Body of pancreas (tissue), 4 donors: ENCODE measurements around the gene ST6GAL1. TPM values are rescaled to one million over a fixed set of nuclear protein-coding genes. Genes with fewer than 3 reads are reported as not detected.

Experiments used
- ATAC-seq: fragments of 150-250 bp; one replicate; pipeline ENCODE4 v1.9.1; 2016
- DNase-seq, 4 donors: peaks; one replicate each; pipeline ENCODE4 v3.0.0-alpha.2; 2019
- H3K27ac ChIP-seq, 4 donors: fragments of 200-600 bp; sonication (generic); 1 replicate in 3 of 4; 2 replicates in 1 of 4; pipeline versions ENCODE4 v1.5.1 to v1.6.1; 2016 to 2019; ENCODE audit warnings: mild to moderate bottlenecking in 1 of 4, mixed read lengths in 1 of 4, moderate library complexity in 1 of 4
- H3K27me3 ChIP-seq, 2 donors: fragments of 200-600 bp; sonication (generic); one replicate each; pipeline ENCODE4 v1.6.0; 2016; ENCODE audit warnings: mild to moderate bottlenecking in 1 of 2
- H3K36me3 ChIP-seq, 2 donors: fragments of 200-600 bp; sonication (generic); replicated peaks in 1 of 2; 2 replicates each; pipeline ENCODE4 v1.5.1; 2016; ENCODE audit warnings: low read depth in 2 of 2; ENCODE audit not compliant: insufficient read depth in 1 of 2
- H3K4me1 ChIP-seq: fragments of 200-600 bp; sonication (generic); one replicate; pipeline ENCODE4 v1.6.0; 2016
- H3K4me3 ChIP-seq, 2 donors: fragments of 200-600 bp; sonication (generic); 1 replicate in 1 of 2; 2 replicates in 1 of 2; pipeline ENCODE4 v1.5.1; 2016 to 2019
- H3K9me3 ChIP-seq, 3 donors: fragments of 200-600 bp; sonication (generic); 1 replicate in 2 of 3; 2 replicates in 1 of 3; pipeline ENCODE4 v1.5.1; 2016
- POLR2A ChIP-seq, 3 donors: fragments of 450-650 bp; IDR thresholded peaks; one replicate each; pipeline ENCODE4 v1.6.1; 2016; ENCODE audit warnings: antibody characterized with exemption in 3 of 3, mild to moderate bottlenecking in 2 of 3
- WGBS, 2 donors: methylation state at CpG; one replicate each; pipeline ENCODE4 v1.1.5; 2017; 5-methylcytosine and 5-hydroxymethylcytosine counted together
- intact Hi-C: fragments of 100-400 bp; cut with DNase I; formaldehyde crosslinking; loops from one replicate; pipeline ENCODE4 v1.15.1; 2023
- total RNA-seq, 2 donors: library from RNA; depleted of rRNA; stranded (reverse); fragments of >200 nt; gene quantifications; one replicate each; pipeline ENCODE4 v1.1.0, GENCODE V29; 2016
- TF ChIP-seq, protein P1 (sequence below), 7 experiments: fragments of 450-650 bp in 4 of 7; fragments of 200-600 bp in 3 of 7; sonication (generic) in 3 of 7; IDR thresholded peaks; one replicate each; pipeline ENCODE4 v1.5.1; 2016 to 2019; ENCODE audit warnings: antibody characterized with exemption in 7 of 7

Gene ST6GAL1
- total RNA-seq, 2 donors from 2014 or later = 10.2 to 12.2 TPM

DNA sequence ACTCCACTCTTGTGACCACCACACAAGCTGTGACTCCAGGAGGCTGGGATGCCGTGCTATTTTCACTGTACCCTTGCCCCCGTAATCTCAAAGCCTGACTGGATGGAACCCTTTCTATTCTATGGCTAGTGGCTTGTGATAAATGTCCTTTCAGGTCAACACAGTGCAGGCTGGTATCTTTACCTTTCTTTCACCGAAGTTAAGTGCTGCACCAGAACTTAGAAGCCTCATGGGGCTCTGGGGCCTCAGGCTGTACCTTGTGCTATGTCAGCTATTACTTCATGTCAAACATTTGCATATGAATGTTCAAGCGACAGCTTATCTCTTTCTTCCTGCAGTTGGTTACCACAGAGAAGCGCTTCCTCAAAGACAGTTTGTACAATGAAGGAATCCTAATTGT lies 142.2 kb downstream of the ST6GAL1 start:
- H3K4me1 ChIP-seq = no peaks in the 10 kb centered on the region
- no peaks in the 10 kb centered on the region for H3K36me3 ChIP-seq
- TF ChIP-seq POLR2A (IDR thresholded peaks at IDR 0.05) = no peak
- TF ChIP-seq, protein P1, sequence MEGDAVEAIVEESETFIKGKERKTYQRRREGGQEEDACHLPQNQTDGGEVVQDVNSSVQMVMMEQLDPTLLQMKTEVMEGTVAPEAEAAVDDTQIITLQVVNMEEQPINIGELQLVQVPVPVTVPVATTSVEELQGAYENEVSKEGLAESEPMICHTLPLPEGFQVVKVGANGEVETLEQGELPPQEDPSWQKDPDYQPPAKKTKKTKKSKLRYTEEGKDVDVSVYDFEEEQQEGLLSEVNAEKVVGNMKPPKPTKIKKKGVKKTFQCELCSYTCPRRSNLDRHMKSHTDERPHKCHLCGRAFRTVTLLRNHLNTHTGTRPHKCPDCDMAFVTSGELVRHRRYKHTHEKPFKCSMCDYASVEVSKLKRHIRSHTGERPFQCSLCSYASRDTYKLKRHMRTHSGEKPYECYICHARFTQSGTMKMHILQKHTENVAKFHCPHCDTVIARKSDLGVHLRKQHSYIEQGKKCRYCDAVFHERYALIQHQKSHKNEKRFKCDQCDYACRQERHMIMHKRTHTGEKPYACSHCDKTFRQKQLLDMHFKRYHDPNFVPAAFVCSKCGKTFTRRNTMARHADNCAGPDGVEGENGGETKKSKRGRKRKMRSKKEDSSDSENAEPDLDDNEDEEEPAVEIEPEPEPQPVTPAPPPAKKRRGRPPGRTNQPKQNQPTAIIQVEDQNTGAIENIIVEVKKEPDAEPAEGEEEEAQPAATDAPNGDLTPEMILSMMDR (IDR thresholded peaks at IDR 0.05) = no peak
- no peak overlapping the region for H3K4me3 ChIP-seq
- H3K27me3 ChIP-seq = no peaks in the 10 kb centered on the region
- no peak overlapping the region for H3K27ac ChIP-seq
- WGBS, 2 donors = 65 to 75% methylated on average over 5 of the region's 5 CpGs
- no peak for ATAC-seq
- intact Hi-C loops = no loop called here
- H3K9me3 ChIP-seq = no peaks in the 10 kb centered on the region
- no peak for DNase-seq

DNA sequence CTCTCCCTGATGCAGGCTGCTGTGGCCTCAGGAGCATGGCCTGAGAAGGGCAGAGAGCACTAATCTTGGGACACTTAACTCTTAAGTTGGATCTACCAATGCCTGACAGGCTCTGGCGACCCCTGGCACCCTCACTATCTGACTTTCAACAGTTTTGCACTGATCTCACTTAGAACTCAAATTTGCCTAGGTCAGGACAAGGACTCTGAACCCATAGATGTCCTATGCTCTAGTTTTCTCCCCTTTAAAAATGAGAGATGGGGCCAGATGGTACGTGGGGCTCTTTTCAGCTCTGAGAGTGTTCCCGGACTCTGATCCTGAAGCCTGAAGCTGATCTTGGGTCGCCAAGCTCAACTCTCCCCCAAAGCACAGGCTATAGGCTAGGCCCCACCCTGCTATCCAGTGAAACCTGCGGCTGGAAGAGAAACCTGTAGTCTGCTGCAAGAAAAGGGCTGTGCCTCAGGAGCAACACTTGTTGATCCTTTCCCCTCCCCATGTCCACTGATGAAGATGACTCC lies 143.3 kb downstream of the ST6GAL1 start:
- Histone ChIP-seq H3K4me1 (no peaks in the 10 kb centered on the region), H3K4me3 (no peak overlapping the region), H3K36me3 (no peaks in the 10 kb centered on the region), H3K9me3 (no peaks in the 10 kb centered on the region), H3K27ac (no peak overlapping the region), H3K27me3 (no peaks in the 10 kb centered on the region)
- intact Hi-C loops = no loop called here
- ATAC-seq (no peak), DNase-seq (no peak)
- 63 to 80% methylated on average over 4 to 5 of the region's 5 CpGs for WGBS, 2 donors
- no peak for TF ChIP-seq POLR2A (IDR thresholded peaks at IDR 0.05)

DNA sequence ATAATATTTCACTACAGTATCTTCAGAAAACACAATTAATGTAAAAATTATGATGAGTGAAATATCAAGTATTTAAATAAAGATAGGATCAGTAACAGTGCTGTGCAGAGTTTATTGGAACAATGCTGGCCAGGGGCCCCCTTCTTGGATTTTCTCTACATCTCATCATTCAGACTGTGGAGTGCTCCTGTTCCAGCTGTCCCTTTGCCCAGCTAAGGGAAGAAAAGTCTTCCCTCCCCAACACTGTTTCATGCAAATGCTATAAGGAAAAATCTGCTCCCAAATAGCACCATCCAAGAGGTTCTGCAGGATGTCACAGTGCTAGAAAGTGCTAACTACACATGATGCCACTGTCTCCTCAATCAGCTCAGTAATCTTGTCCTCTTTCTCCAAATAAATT lies 144.5 kb downstream of the ST6GAL1 start:
- ATAC-seq = no peak
- intact Hi-C loops = no loop called here
- TF ChIP-seq, protein P1 (IDR thresholded peaks at IDR 0.05) = no peak
- no peak for TF ChIP-seq POLR2A (IDR thresholded peaks at IDR 0.05)

GRCh38 chr3:187076297-187076696 lies 146.0 kb downstream of the ST6GAL1 start:
- H3K4me1 ChIP-seq = no peaks in the 10 kb centered on the region
- H3K9me3 ChIP-seq = no peaks in the 10 kb centered on the region
- 65 to 72% methylated on average over 6 of the region's 6 CpGs for WGBS, 2 donors
- H3K36me3 ChIP-seq = no peaks in the 10 kb centered on the region
- TF ChIP-seq, protein P1 (IDR thresholded peaks at IDR 0.05) = no peak
- no peak overlapping the region for H3K27ac ChIP-seq
- intact Hi-C loops = no loop called here
- ATAC-seq = no peak
- H3K27me3 ChIP-seq = no peaks in the 10 kb centered on the region
- no peak for DNase-seq
- no peak overlapping the region for H3K4me3 ChIP-seq

More for the DNA sequence above, 144.5 kb downstream of the ST6GAL1 start:
- H3K36me3 ChIP-seq = no peaks in the 10 kb centered on the region
- H3K9me3 ChIP-seq = no peaks in the 10 kb centered on the region
- H3K4me3 ChIP-seq = no peak overlapping the region
- no peak overlapping the region for H3K27ac ChIP-seq
- no peaks in the 10 kb centered on the region for H3K27me3 ChIP-seq
- H3K4me1 ChIP-seq = no peaks in the 10 kb centered on the region
- no peak for DNase-seq

DNA sequence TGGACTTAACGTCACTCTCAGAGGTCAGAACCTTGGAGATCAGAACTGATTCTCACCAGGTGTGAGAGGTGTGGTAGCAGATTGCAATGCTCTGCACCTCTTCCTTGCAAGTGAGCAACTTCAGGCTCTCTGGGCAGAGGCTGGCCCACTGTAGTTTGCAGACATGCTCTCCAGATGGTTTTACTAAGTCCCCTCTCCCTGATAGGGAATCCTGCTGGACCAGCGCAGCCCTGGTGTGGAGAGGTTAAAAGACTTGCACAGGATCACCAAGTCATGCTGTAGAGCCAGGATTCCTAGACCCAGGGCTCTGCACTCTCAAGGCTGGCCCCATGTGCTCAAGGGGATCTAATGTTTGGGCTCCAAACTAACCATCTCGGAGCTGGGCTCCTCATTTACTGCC lies 146.8 kb downstream of the ST6GAL1 start:
- Histone ChIP-seq H3K4me3 (no peak overlapping the region), H3K36me3 (no peaks in the 10 kb centered on the region), H3K4me1 (no peaks in the 10 kb centered on the region), H3K9me3 (no peaks in the 10 kb centered on the region), H3K27ac (no peak overlapping the region), H3K27me3 (no peaks in the 10 kb centered on the region)
- intact Hi-C loops = no loop called here
- DNase-seq (no peak), ATAC-seq (no peak)
- TF ChIP-seq, protein P1 (IDR thresholded peaks at IDR 0.05) = no peak
- TF ChIP-seq POLR2A (IDR thresholded peaks at IDR 0.05) = no peak
- WGBS, 2 donors = 53 to 62% methylated on average over 1 to 3 of the region's 3 CpGs
